Muscle layer of colon (tissue), 2 donors: ENCODE measurements around the gene PARP8.

Experiments used
- H3K27ac ChIP-seq: one replicate; pipeline ENCODE4 v1.7.0; 2013; ENCODE audit warnings: low read depth, mild to moderate bottlenecking, low read length, moderate library complexity
- H3K27me3 ChIP-seq, 2 donors: one replicate each; pipeline ENCODE4 v1.7.0; 2013; ENCODE audit warnings: low read length in 2 of 2, mild to moderate bottlenecking in 2 of 2; ENCODE audit not compliant: insufficient read depth in 2 of 2, control insufficient read depth in 1 of 2
- H3K36me3 ChIP-seq: one replicate; pipeline ENCODE4 v1.7.0; 2013; ENCODE audit warnings: mild to moderate bottlenecking, low read length; ENCODE audit not compliant: insufficient read depth
- H3K4me1 ChIP-seq: one replicate; pipeline ENCODE4 v1.7.0; 2013; ENCODE audit warnings: mild to moderate bottlenecking, low read length; ENCODE audit not compliant: insufficient read depth
- H3K4me3 ChIP-seq, 2 donors: one replicate each; pipeline ENCODE4 v1.7.0; 2013; ENCODE audit warnings: low read length in 2 of 2, low read depth in 1 of 2, mild to moderate bottlenecking in 1 of 2, moderate library complexity in 1 of 2
- H3K9ac ChIP-seq: one replicate; pipeline ENCODE4 v1.7.0; 2013; ENCODE audit warnings: low read length
- H3K9me3 ChIP-seq: one replicate; pipeline ENCODE4 v1.7.0; 2013; ENCODE audit warnings: mild to moderate bottlenecking, low read length
- donor health status: abdominal sarcoma.
- donor health status: Adenocarcinoma of cecum.

PARP8 gene

DNA sequence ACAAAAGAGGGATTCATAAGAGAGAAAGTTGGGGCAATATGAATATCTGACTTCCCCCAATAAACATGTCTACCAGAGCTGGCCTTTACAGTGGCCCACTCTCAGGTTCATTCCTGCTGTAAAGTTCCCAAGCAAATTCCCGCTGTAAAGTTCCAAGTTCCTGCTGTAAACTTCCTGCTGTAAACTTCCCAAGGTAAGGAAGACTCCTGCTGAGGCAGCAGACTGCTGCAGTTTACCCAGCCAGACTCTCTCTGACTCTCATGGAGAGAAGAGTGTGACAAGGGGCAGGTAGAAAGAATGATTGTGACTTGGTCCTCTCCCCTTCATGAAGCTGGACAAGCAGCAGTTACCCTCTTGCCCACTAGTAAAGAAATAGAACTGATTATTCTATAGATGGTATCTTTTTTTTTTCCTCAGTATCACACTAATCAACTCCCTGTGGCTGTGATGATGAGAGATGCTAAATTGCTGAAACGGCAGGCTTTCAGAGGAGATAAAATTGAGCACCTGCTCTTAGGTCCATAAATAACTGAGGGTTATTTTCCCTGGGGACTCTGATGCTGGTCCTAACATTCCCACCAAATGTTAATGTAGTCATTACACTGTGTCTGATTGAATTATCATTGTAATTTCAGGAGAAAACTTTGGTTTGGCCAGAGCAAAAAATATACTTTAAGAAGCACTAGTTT lies 220.4 kb downstream of the PARP8 start:
- Histone ChIP-seq H3K27me3 (no peaks in the 10 kb centered on the region), H3K27ac (no peak overlapping the region), H3K9ac (no peak overlapping the region), H3K9me3 (no peaks in the 10 kb centered on the region), H3K36me3 (no peaks in the 10 kb centered on the region), H3K4me1 (no peaks in the 10 kb centered on the region), H3K4me3 (no peak overlapping the region)

GRCh38 chr5:50887889-50888633 lies 221.6 kb downstream of the PARP8 start:
- no peak overlapping the region for H3K4me3 ChIP-seq
- no peaks in the 10 kb centered on the region for H3K4me1 ChIP-seq
- H3K27ac ChIP-seq = no peak overlapping the region
- no peak overlapping the region for H3K9ac ChIP-seq
- H3K9me3 ChIP-seq = no peaks in the 10 kb centered on the region
- H3K27me3 ChIP-seq = no peaks in the 10 kb centered on the region
- no peaks in the 10 kb centered on the region for H3K36me3 ChIP-seq

GRCh38 chr5:50888751-50889150 lies 222.3 kb downstream of the PARP8 start:
- Histone ChIP-seq H3K9ac (no peak overlapping the region), H3K9me3 (no peaks in the 10 kb centered on the region), H3K4me3 (no peak overlapping the region), H3K4me1 (no peaks in the 10 kb centered on the region), H3K27ac (no peak overlapping the region), H3K27me3 (no peaks in the 10 kb centered on the region), H3K36me3 (no peaks in the 10 kb centered on the region)

GRCh38 chr5:50889790-50890189 lies 223.4 kb downstream of the PARP8 start:
- Histone ChIP-seq H3K4me3 (no peak overlapping the region), H3K9ac (no peak overlapping the region), H3K27ac (no peak overlapping the region), H3K27me3 (no peaks in the 10 kb centered on the region), H3K36me3 (no peaks in the 10 kb centered on the region), H3K4me1 (no peaks in the 10 kb centered on the region), H3K9me3 (no peaks in the 10 kb centered on the region)
